SK-N-SH (cell line): Measurements from ENCODE around the gene WDR46.

Experiments used
- CHD2 ChIP-seq: fragments of 150-350 bp; IDR thresholded peaks from 2 replicates; pipeline ENCODE4 v1.6.1; 2018; ENCODE audit warnings: low read length; ENCODE audit not compliant: partially characterized antibody
- EP300 ChIP-seq, 2 experiments: IDR thresholded peaks; 2 replicates each; pipeline versions ENCODE4 v1.4.0 to v1.6.1; 2012; ENCODE audit warnings: borderline replicate concordance in 1 of 2, low read depth in 1 of 2, low read length in 1 of 2
- POLR2AphosphoS5 ChIP-seq: IDR thresholded peaks from 2 replicates; pipeline ENCODE4 v1.6.1; 2012; ENCODE audit warnings: low read depth, low read length
- SIN3A ChIP-seq: IDR thresholded peaks from 2 replicates; pipeline ENCODE4 v1.6.1; 2012; ENCODE audit warnings: low read depth, mild to moderate bottlenecking, low read length, moderate library complexity, borderline replicate concordance
- TF ChIP-seq, protein P1 (sequence below): fragments of 200-600 bp; sonication (generic); IDR thresholded peaks from 2 replicates; pipeline ENCODE4 v1.6.1; 2017; ENCODE audit warnings: antibody characterized with exemption, mild to moderate bottlenecking, moderate library complexity
- TF ChIP-seq, protein P2 (sequence below): IDR thresholded peaks from 2 replicates; pipeline ENCODE4 v1.4.0; 2012; ENCODE audit warnings: low read depth
- TF ChIP-seq, protein P3 (sequence below): IDR thresholded peaks from 2 replicates; pipeline ENCODE4 v1.6.1; 2012; ENCODE audit warnings: mild to moderate bottlenecking, low read depth, low read length, moderate library complexity

DNA sequence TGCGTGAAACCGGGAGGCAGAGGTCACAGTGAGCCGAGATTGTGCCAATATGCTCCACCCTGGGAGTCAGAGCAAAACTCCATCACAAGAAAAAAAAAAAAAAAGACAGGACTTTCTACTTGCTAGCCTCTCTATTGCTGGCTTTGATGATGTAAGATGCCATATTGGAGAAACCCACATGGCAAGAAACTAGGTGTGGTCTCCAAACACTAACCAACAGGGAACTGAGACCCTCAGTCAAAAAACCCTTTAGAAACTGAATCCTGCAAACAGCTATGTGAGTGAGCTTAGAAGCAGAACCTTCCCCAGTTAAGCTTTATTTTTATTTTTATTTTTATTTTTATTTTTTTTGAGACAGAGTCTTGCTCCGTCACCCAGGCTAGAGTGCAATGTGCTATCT is 46.9 kb upstream of the WDR46 start:
- TF ChIP-seq, protein P1, sequence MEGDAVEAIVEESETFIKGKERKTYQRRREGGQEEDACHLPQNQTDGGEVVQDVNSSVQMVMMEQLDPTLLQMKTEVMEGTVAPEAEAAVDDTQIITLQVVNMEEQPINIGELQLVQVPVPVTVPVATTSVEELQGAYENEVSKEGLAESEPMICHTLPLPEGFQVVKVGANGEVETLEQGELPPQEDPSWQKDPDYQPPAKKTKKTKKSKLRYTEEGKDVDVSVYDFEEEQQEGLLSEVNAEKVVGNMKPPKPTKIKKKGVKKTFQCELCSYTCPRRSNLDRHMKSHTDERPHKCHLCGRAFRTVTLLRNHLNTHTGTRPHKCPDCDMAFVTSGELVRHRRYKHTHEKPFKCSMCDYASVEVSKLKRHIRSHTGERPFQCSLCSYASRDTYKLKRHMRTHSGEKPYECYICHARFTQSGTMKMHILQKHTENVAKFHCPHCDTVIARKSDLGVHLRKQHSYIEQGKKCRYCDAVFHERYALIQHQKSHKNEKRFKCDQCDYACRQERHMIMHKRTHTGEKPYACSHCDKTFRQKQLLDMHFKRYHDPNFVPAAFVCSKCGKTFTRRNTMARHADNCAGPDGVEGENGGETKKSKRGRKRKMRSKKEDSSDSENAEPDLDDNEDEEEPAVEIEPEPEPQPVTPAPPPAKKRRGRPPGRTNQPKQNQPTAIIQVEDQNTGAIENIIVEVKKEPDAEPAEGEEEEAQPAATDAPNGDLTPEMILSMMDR = no peak
- no peak for TF ChIP-seq SIN3A
- no peak for TF ChIP-seq CHD2
- no peak for TF ChIP-seq POLR2AphosphoS5
- TF ChIP-seq EP300 (IDR thresholded peaks at IDR 0.05; ENCODE audit: borderline replicate concordance in 1 of 2, low read depth in 1 of 2, low read length in 1 of 2) = no peak
- TF ChIP-seq, protein P2, sequence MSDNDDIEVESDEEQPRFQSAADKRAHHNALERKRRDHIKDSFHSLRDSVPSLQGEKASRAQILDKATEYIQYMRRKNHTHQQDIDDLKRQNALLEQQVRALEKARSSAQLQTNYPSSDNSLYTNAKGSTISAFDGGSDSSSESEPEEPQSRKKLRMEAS = no peak
- TF ChIP-seq, protein P3, sequence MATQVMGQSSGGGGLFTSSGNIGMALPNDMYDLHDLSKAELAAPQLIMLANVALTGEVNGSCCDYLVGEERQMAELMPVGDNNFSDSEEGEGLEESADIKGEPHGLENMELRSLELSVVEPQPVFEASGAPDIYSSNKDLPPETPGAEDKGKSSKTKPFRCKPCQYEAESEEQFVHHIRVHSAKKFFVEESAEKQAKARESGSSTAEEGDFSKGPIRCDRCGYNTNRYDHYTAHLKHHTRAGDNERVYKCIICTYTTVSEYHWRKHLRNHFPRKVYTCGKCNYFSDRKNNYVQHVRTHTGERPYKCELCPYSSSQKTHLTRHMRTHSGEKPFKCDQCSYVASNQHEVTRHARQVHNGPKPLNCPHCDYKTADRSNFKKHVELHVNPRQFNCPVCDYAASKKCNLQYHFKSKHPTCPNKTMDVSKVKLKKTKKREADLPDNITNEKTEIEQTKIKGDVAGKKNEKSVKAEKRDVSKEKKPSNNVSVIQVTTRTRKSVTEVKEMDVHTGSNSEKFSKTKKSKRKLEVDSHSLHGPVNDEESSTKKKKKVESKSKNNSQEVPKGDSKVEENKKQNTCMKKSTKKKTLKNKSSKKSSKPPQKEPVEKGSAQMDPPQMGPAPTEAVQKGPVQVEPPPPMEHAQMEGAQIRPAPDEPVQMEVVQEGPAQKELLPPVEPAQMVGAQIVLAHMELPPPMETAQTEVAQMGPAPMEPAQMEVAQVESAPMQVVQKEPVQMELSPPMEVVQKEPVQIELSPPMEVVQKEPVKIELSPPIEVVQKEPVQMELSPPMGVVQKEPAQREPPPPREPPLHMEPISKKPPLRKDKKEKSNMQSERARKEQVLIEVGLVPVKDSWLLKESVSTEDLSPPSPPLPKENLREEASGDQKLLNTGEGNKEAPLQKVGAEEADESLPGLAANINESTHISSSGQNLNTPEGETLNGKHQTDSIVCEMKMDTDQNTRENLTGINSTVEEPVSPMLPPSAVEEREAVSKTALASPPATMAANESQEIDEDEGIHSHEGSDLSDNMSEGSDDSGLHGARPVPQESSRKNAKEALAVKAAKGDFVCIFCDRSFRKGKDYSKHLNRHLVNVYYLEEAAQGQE = no peak
